ENCODE results near the gene DCAF5.

DNA sequence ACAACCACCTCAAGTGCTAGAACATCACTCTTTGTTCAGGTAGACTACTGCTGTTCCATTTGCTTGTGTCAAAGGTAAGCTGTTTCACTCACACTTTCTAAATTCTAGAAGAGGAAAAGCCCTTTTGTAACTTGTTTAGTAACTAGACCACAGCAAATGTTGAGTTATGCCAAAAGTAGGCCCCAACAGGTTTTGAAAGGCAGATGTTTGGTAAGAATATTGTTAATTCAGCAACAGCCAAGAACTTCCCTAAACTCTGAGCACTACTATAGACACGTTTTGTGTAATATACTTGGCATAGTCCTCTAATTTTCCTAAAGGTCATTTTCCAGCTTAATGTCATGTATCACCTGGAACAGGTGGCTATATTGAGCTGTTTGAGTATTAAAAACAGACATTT lies 79.0 kb downstream of the DCAF5 start:
- TF ChIP-seq POLR2A (IDR thresholded peaks at IDR 0.05) (no peak), EP300 (IDR thresholded peaks at IDR 0.05; ENCODE audit: low read depth) (no peak)
- TF ChIP-seq, protein P1, sequence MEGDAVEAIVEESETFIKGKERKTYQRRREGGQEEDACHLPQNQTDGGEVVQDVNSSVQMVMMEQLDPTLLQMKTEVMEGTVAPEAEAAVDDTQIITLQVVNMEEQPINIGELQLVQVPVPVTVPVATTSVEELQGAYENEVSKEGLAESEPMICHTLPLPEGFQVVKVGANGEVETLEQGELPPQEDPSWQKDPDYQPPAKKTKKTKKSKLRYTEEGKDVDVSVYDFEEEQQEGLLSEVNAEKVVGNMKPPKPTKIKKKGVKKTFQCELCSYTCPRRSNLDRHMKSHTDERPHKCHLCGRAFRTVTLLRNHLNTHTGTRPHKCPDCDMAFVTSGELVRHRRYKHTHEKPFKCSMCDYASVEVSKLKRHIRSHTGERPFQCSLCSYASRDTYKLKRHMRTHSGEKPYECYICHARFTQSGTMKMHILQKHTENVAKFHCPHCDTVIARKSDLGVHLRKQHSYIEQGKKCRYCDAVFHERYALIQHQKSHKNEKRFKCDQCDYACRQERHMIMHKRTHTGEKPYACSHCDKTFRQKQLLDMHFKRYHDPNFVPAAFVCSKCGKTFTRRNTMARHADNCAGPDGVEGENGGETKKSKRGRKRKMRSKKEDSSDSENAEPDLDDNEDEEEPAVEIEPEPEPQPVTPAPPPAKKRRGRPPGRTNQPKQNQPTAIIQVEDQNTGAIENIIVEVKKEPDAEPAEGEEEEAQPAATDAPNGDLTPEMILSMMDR (IDR thresholded peaks at IDR 0.05): no peak

All from transverse colon (tissue), 3 donors.